HEK293 (cell line): ENCODE results near the gene CTAGE9.

Source experiments
- CTCF ChIA-PET: fragments of 350-600 bp; formaldehyde crosslinking; extraction: SDS; loops from one replicate; lab custom pipeline; 2021; ENCODE audit warnings: antibody characterized with exemption; lab: Yijun Ruan, JAX
- POLR2A ChIA-PET: fragments of 300-600 bp; formaldehyde crosslinking; extraction: SDS; loops from one replicate; lab custom pipeline; 2020; ENCODE audit warnings: antibody characterized with exemption, inconsistent platforms; lab: Yijun Ruan, JAX
- H3K27ac ChIP-seq: fragments of 200-500 bp; sonication (Bioruptor generic); 2 replicates; pipeline ENCODE4 v1.5.1; 2014; ENCODE audit warnings: low read depth, low read length, control low read depth, inconsistent platforms; ENCODE audit errors: extremely low read depth
- H3K36me3 ChIP-seq, 2 experiments: fragments of 200-500 bp in 1 of 2; sonication (Bioruptor generic) in 1 of 2; 1 replicate in 1 of 2; 2 replicates in 1 of 2; pipeline ENCODE4 v1.5.1; 2014 to 2017; ENCODE audit warnings: inconsistent platforms in 2 of 2, low read length in 2 of 2; ENCODE audit not compliant: control insufficient read depth in 2 of 2, insufficient read depth in 1 of 2
- H3K4me1 ChIP-seq: fragments of 200-500 bp; sonication (Bioruptor generic); 2 replicates; pipeline ENCODE4 v1.5.1; 2014; ENCODE audit warnings: mild to moderate bottlenecking, low read length, inconsistent platforms; ENCODE audit not compliant: control insufficient read depth, insufficient read depth
- H3K4me3 ChIP-seq: 2 replicates; pipeline ENCODE4 v1.5.1; 2011; ENCODE audit warnings: low read depth, mild to moderate bottlenecking, control low read depth, low read length, moderate library complexity
- H3K9me3 ChIP-seq: fragments of 200-500 bp; sonication (Bioruptor generic); 2 replicates; pipeline ENCODE4 v1.5.1; 2014; ENCODE audit warnings: low read depth, low read length, inconsistent platforms; ENCODE audit not compliant: control insufficient read depth, insufficient read depth
- GLI4 ChIP-seq: fragments of 450-650 bp; formaldehyde crosslinking; IDR thresholded peaks from 2 replicates; pipeline ENCODE4 v1.5.1; 2016; ENCODE audit warnings: missing biosample characterization, missing genetic modification characterization
- IKZF3 ChIP-seq: fragments of 450-650 bp; IDR thresholded peaks from 2 replicates; pipeline ENCODE4 v1.5.0; 2018; ENCODE audit warnings: missing biosample characterization, mild to moderate bottlenecking, missing genetic modification characterization, moderate library complexity
- KLF16 ChIP-seq: fragments of 450-650 bp; formaldehyde crosslinking; IDR thresholded peaks from 2 replicates; pipeline ENCODE4 v1.5.1; 2017; ENCODE audit warnings: missing biosample characterization, missing genetic modification characterization
- MEIS1 ChIP-seq: sonication (generic); formaldehyde crosslinking; IDR thresholded peaks from 2 replicates; pipeline ENCODE4 v1.8.1; 2022; ENCODE audit warnings: missing genetic modification reagents, mild to moderate bottlenecking, borderline replicate concordance
- PRDM4 ChIP-seq: fragments of 450-650 bp; formaldehyde crosslinking; IDR thresholded peaks from 2 replicates; pipeline ENCODE4 v1.5.1; 2017; ENCODE audit warnings: missing biosample characterization, missing genetic modification characterization
- RBAK ChIP-seq: fragments of 450-650 bp; formaldehyde crosslinking; IDR thresholded peaks from 2 replicates; pipeline ENCODE4 v1.5.1; 2016; ENCODE audit warnings: missing biosample characterization, missing genetic modification characterization
- ZBTB48 ChIP-seq: fragments of 450-650 bp; formaldehyde crosslinking; IDR thresholded peaks from 2 replicates; pipeline ENCODE4 v1.5.1; 2016; ENCODE audit warnings: missing biosample characterization, missing genetic modification characterization
- ZNF121 ChIP-seq: fragments of 450-650 bp; formaldehyde crosslinking; IDR thresholded peaks from 2 replicates; pipeline ENCODE4 v1.5.1; 2016; ENCODE audit warnings: missing biosample characterization, missing genetic modification characterization
- ZNF146 ChIP-seq: fragments of 450-650 bp; formaldehyde crosslinking; IDR thresholded peaks from 2 replicates; pipeline ENCODE4 v1.5.1; 2016; ENCODE audit warnings: missing biosample characterization, missing genetic modification characterization
- ZNF24 ChIP-seq: fragments of 450-650 bp; formaldehyde crosslinking; IDR thresholded peaks from 2 replicates; pipeline ENCODE4 v1.5.1; 2016; ENCODE audit warnings: missing biosample characterization, missing genetic modification characterization
- ZNF280D ChIP-seq: fragments of 450-650 bp; formaldehyde crosslinking; IDR thresholded peaks from 2 replicates; pipeline ENCODE4 v1.5.1; 2016; ENCODE audit warnings: missing biosample characterization, missing genetic modification characterization
- ZNF292 ChIP-seq: fragments of 450-650 bp; formaldehyde crosslinking; IDR thresholded peaks from 2 replicates; pipeline ENCODE4 v1.5.1; 2016; ENCODE audit warnings: low read depth, missing biosample characterization, missing genetic modification characterization, borderline replicate concordance
- ZNF341 ChIP-seq: fragments of 450-650 bp; formaldehyde crosslinking; IDR thresholded peaks from 2 replicates; pipeline ENCODE4; 2016; ENCODE audit warnings: low read depth, missing biosample characterization, missing genetic modification characterization
- ZNF488 ChIP-seq: fragments of 450-650 bp; formaldehyde crosslinking; IDR thresholded peaks from 2 replicates; pipeline ENCODE4 v1.5.1; 2016; ENCODE audit warnings: missing biosample characterization, missing genetic modification characterization
- ZNF518A ChIP-seq: fragments of 450-650 bp; formaldehyde crosslinking; conservative IDR thresholded peaks from 2 replicates; pipeline ENCODE4 v1.5.1; 2016; ENCODE audit warnings: low read depth, missing biosample characterization, missing genetic modification characterization
- ZNF530 ChIP-seq: fragments of 450-650 bp; formaldehyde crosslinking; IDR thresholded peaks from 2 replicates; pipeline ENCODE4 v1.5.1; 2016; ENCODE audit warnings: low read depth, missing biosample characterization, missing genetic modification characterization
- ZNF548 ChIP-seq: fragments of 450-650 bp; formaldehyde crosslinking; IDR thresholded peaks from 2 replicates; pipeline ENCODE4 v1.5.1; 2016; ENCODE audit warnings: missing biosample characterization, missing genetic modification characterization
- ZNF776 ChIP-seq: fragments of 450-650 bp; formaldehyde crosslinking; IDR thresholded peaks from 2 replicates; pipeline ENCODE4 v1.5.0; 2017; ENCODE audit warnings: missing biosample characterization, missing genetic modification characterization, borderline replicate concordance
- ZNF777 ChIP-seq: fragments of 450-650 bp; formaldehyde crosslinking; IDR thresholded peaks from 2 replicates; pipeline ENCODE4 v1.5.1; 2017; ENCODE audit warnings: missing biosample characterization, missing genetic modification characterization, borderline replicate concordance
- ZNF791 ChIP-seq: fragments of 450-650 bp; formaldehyde crosslinking; IDR thresholded peaks from 2 replicates; pipeline ENCODE4 v1.5.1; 2016; ENCODE audit warnings: missing biosample characterization, missing genetic modification characterization
- ZSCAN23 ChIP-seq: fragments of 450-650 bp; formaldehyde crosslinking; IDR thresholded peaks from 2 replicates; pipeline ENCODE4 v1.5.1; 2016; ENCODE audit warnings: missing biosample characterization, missing genetic modification characterization

Gene CTAGE9

GRCh38 chr6:131749023-131749422 lies 38.2 kb upstream of the CTAGE9 start:
- Histone ChIP-seq H3K4me1 (peaks cover 10% of the 10 kb centered on the region), H3K27ac (no peak overlapping the region), H3K9me3 (no peaks in the 10 kb centered on the region), H3K4me3 (no peak overlapping the region), H3K36me3 (no peaks in the 10 kb centered on the region)
- ChIA-PET POLR2A (no interaction called here), CTCF (no interaction called here)
- TF ChIP-seq ZNF121 (tag by site-specific recombination) (no peak), ZNF488 (tag by site-specific recombination) (no peak)

GRCh38 chr6:131747821-131748353 lies 37.1 kb upstream of the CTAGE9 start:
- ChIA-PET CTCF (interaction anchor here (0.7 kb wide), 1 partner anchor 13 kb away, joined by 5 read pairs; no protein-coding TSS in a partner anchor), POLR2A (no interaction called here)
- no peak overlapping the region for H3K4me3 ChIP-seq
- no peak for TF ChIP-seq ZNF530 (tag by site-specific recombination)
- TF ChIP-seq MEIS1 (CRISPR knock-in tag) = no peak
- no peak for TF ChIP-seq ZSCAN23
- TF ChIP-seq ZNF776 (tag by site-specific recombination) = no peak
- no peak for TF ChIP-seq ZNF341 (tag by site-specific recombination)
- TF ChIP-seq GLI4 (tag by site-specific recombination) = no peak
- TF ChIP-seq ZNF777 (tag by site-specific recombination) = no peak
- no peak for TF ChIP-seq KLF16
- H3K27ac ChIP-seq = no peak overlapping the region
- no peaks in the 10 kb centered on the region for H3K36me3 ChIP-seq
- no peaks in the 10 kb centered on the region for H3K9me3 ChIP-seq
- peaks cover 10% of the 10 kb centered on the region for H3K4me1 ChIP-seq

GRCh38 chr6:131745476-131745875 lies 34.7 kb upstream of the CTAGE9 start:
- Histone ChIP-seq H3K4me3 (no peak overlapping the region), H3K27ac (no peak overlapping the region), H3K36me3 (no peaks in the 10 kb centered on the region), H3K4me1 (peaks cover 10% of the 10 kb centered on the region; the same call in 1 of the 2 replicates), H3K9me3 (no peaks in the 10 kb centered on the region)
- ChIA-PET POLR2A (no interaction called here), CTCF (interaction anchor here (0.7 to 0.9 kb wide), 2 partner anchors 52 to 165 kb away, joined by 4 to 5 read pairs; no protein-coding TSS in a partner anchor)
- TF ChIP-seq ZNF280D (no peak), ZNF292 (no peak), IKZF3 (no peak), ZNF146 (tag by site-specific recombination) (no peak), ZNF548 (no peak), ZNF791 (tag by site-specific recombination) (no peak), ZNF518A (tag by site-specific recombination) (no peak), ZBTB48 (no peak), PRDM4 (no peak), RBAK (tag by site-specific recombination) (no peak), ZNF24 (tag by site-specific recombination) (no peak)
